WTC11 (cell line): ENCODE data around the gene EDC3. TPM values are rescaled to one million over a fixed set of nuclear protein-coding genes. Genes with fewer than 3 reads are reported as not detected.

Experiments used
- ATAC-seq: fragments of 200-7000 bp; cut with Tn5 transposase; 2 replicates; pipeline ENCODE4 v1.10.0; 2021; ENCODE audit warnings: mild to moderate bottlenecking, moderate library complexity
- CTCF ChIA-PET: fragments of 300-600 bp; sonication (Branson Sonifier 250); formaldehyde crosslinking; loops from one replicate; lab custom pipeline; 2021; ENCODE audit warnings: antibody characterized with exemption; lab: Charles Lee
- POLR2A ChIA-PET: fragments of 350-600 bp; sonication (Branson Sonifier 250); formaldehyde crosslinking; loops from one replicate; lab custom pipeline; 2021; ENCODE audit warnings: antibody characterized with exemption; lab: Charles Lee
- DNase-seq: peaks from one replicate; pipeline ENCODE4 v3.0.0; 2021; ENCODE audit warnings: low spot score
- H3K27ac Mint-ChIP-seq: 2 replicates; pipeline ENCODE4 v1.8.0; 2021; ENCODE audit warnings: mixed read lengths
- H3K27me3 Mint-ChIP-seq: 2 replicates; pipeline ENCODE4 v1.8.0; 2021; ENCODE audit warnings: low read depth, mild to moderate bottlenecking, moderate library complexity, mixed read lengths
- H3K36me3 Mint-ChIP-seq: 2 replicates; pipeline ENCODE4 v1.8.0; 2021; ENCODE audit warnings: mixed read lengths
- H3K4me1 Mint-ChIP-seq: 2 replicates; pipeline ENCODE4 v1.8.0; 2022; ENCODE audit warnings: mixed read lengths
- H3K4me3 Mint-ChIP-seq: 2 replicates; pipeline ENCODE4 v1.8.0; 2021; ENCODE audit warnings: mild to moderate bottlenecking, moderate library complexity, mixed read lengths
- H3K9me3 Mint-ChIP-seq: 2 replicates; pipeline ENCODE4 v1.8.0; 2021; ENCODE audit warnings: mixed read lengths
- ATF3 ChIP-seq: sonication (generic); formaldehyde crosslinking; conservative IDR thresholded peaks from 2 replicates; pipeline ENCODE4 v1.8.1; 2022; ENCODE audit warnings: mild to moderate bottlenecking, missing genetic modification reagents
- E2F1 ChIP-seq: sonication (generic); formaldehyde crosslinking; IDR thresholded peaks from 2 replicates; pipeline ENCODE4 v1.8.0; 2022; ENCODE audit warnings: mild to moderate bottlenecking, missing genetic modification reagents
- IRF1 ChIP-seq: sonication (generic); formaldehyde crosslinking; IDR thresholded peaks from 2 replicates; pipeline ENCODE4 v1.8.0; 2023; ENCODE audit warnings: missing genetic modification reagents
- MAX ChIP-seq: sonication (generic); formaldehyde crosslinking; IDR thresholded peaks from 2 replicates; pipeline ENCODE4 v1.8.0; 2022; ENCODE audit warnings: mild to moderate bottlenecking, missing genetic modification reagents
- MXD4 ChIP-seq: fragments of 250-450 bp; sonication (Bioruptor Pico); IDR thresholded peaks from 2 replicates; pipeline ENCODE4 v1.8.0; 2021; ENCODE audit warnings: mild to moderate bottlenecking, moderate library complexity, borderline replicate concordance
- NR2C2 ChIP-seq: sonication (generic); formaldehyde crosslinking; IDR thresholded peaks from 2 replicates; pipeline ENCODE4 v1.8.0; 2022; ENCODE audit warnings: mild to moderate bottlenecking, missing genetic modification reagents
- NR3C1 ChIP-seq: sonication (generic); formaldehyde crosslinking; conservative IDR thresholded peaks from 2 replicates; pipeline ENCODE4 v1.8.1; 2023; ENCODE audit warnings: low read depth, mild to moderate bottlenecking, missing genetic modification reagents
- PREB ChIP-seq: sonication (generic); formaldehyde crosslinking; IDR thresholded peaks from 2 replicates; pipeline ENCODE4 v1.8.1; 2022; ENCODE audit warnings: mild to moderate bottlenecking, missing genetic modification reagents, moderate library complexity, borderline replicate concordance
- RELA ChIP-seq: sonication (generic); formaldehyde crosslinking; IDR thresholded peaks from 2 replicates; pipeline ENCODE4 v1.8.1; 2022; ENCODE audit warnings: missing genetic modification reagents, mild to moderate bottlenecking, borderline replicate concordance
- USF2 ChIP-seq: sonication (generic); formaldehyde crosslinking; IDR thresholded peaks from 2 replicates; pipeline ENCODE4 v1.8.1; 2023; ENCODE audit warnings: mild to moderate bottlenecking, missing genetic modification reagents, moderate library complexity
- ZBTB43 ChIP-seq: sonication (generic); formaldehyde crosslinking; IDR thresholded peaks from 2 replicates; pipeline ENCODE4 v1.8.1; 2023; ENCODE audit warnings: mild to moderate bottlenecking, missing genetic modification reagents
- ZNF512 ChIP-seq: sonication (generic); formaldehyde crosslinking; IDR thresholded peaks from 2 replicates; pipeline ENCODE4 v1.8.1; 2022; ENCODE audit warnings: missing genetic modification reagents, borderline replicate concordance
- total RNA-seq: library from RNA; stranded (reverse); gene quantifications from 3 replicates; pipeline ENCODE4 v1.2.3, GENCODE V29; 2021

EDC3 gene
- total RNA-seq, 1 experiment from 2014 or later = 54.7 TPM

- no peak for TF ChIP-seq E2F1 (CRISPR knock-in tag)
- TF ChIP-seq IRF1 (CRISPR knock-in tag) = no peak
- TF ChIP-seq USF2 (CRISPR knock-in tag) = no peak
- TF ChIP-seq NR3C1 = no peak
- TF ChIP-seq RELA (CRISPR knock-in tag) = no peak
- no peak for TF ChIP-seq NR2C2 (CRISPR knock-in tag)
- TF ChIP-seq, all 79 proteins: peak for 0
- ChIA-PET CTCF (interaction anchor here (0.6 to 2.9 kb wide), 2 partner anchors 16 kb away, joined by 3 to 11 read pairs; no protein-coding TSS in a partner anchor), POLR2A (no interaction called here)
- Mint-ChIP-seq H3K36me3 (no peaks in the 10 kb centered on the region), H3K27me3 (peaks cover 28% of the 10 kb centered on the region), H3K4me1 (no peaks in the 10 kb centered on the region), H3K27ac (no peak overlapping the region), H3K9me3 (no peaks in the 10 kb centered on the region), H3K4me3 (no peak overlapping the region)
- DNase-seq (no peak), ATAC-seq (no peak)
Measured at GRCh38 chr15:74604983-74605794, 90.6 kb downstream of the EDC3 start.

GRCh38 chr15:74603789-74604705 lies 91.8 kb downstream of the EDC3 start:
- H3K4me3 Mint-ChIP-seq = no peak overlapping the region
- no peak overlapping the region for H3K27ac Mint-ChIP-seq
- H3K27me3 Mint-ChIP-seq = peaks cover 23% of the 10 kb centered on the region
- DNase-seq = no peak
- POLR2A ChIA-PET = no interaction called here
- H3K4me1 Mint-ChIP-seq = 0 out of 2 replicates have a peak, but pooled peaks cover 2% of the 10 kb centered on the region
- ATAC-seq = no peak
- H3K36me3 Mint-ChIP-seq = no peaks in the 10 kb centered on the region
- no peaks in the 10 kb centered on the region for H3K9me3 Mint-ChIP-seq
- TF ChIP-seq ATF3 = no peak
- TF ChIP-seq MXD4 (CRISPR knock-in tag) = no peak
- no peak for TF ChIP-seq PREB (CRISPR knock-in tag)
- TF ChIP-seq MAX (CRISPR knock-in tag) = no peak
- no peak for TF ChIP-seq ZNF512
- no peak for TF ChIP-seq ZBTB43 (CRISPR knock-in tag)
- TF ChIP-seq, all 79 proteins: peak for 0
- CTCF ChIA-PET = interaction anchor here (1.3 to 2.9 kb wide), 3 partner anchors 17 to 230 kb away, joined by 3 to 11 read pairs (median 5); no protein-coding TSS in a partner anchor
